Mucosa of rectum (tissue), 2 donors: ENCODE data around the gene DSCAM.
"Not testable (repeated sequence)": the region's sequence is repeated elsewhere in the genome, so short reads cannot be mapped to it uniquely, and the experiment has no call there.

Source experiments
- H3K27ac ChIP-seq, 2 donors: one replicate each; pipeline ENCODE4 v1.7.0; 2013; ENCODE audit warnings: inconsistent platforms in 2 of 2, low read depth in 2 of 2, low read length in 2 of 2
- H3K27me3 ChIP-seq, 2 donors: one replicate each; pipeline ENCODE4 v1.7.0; 2013; ENCODE audit warnings: low read length in 2 of 2; ENCODE audit not compliant: control insufficient read depth in 2 of 2, insufficient read depth in 2 of 2
- H3K36me3 ChIP-seq, 2 donors: one replicate each; pipeline ENCODE4 v1.7.0; 2013; ENCODE audit warnings: low read length in 2 of 2; ENCODE audit not compliant: control insufficient read depth in 2 of 2, insufficient read depth in 2 of 2
- H3K4me1 ChIP-seq, 2 donors: one replicate each; pipeline ENCODE4 v1.7.0; 2013; ENCODE audit warnings: low read length in 2 of 2, mild to moderate bottlenecking in 1 of 2; ENCODE audit not compliant: control insufficient read depth in 2 of 2, insufficient read depth in 2 of 2
- H3K4me3 ChIP-seq, 2 donors: one replicate each; pipeline ENCODE4 v1.7.0; 2013; ENCODE audit warnings: low read length in 2 of 2
- H3K9ac ChIP-seq, 2 donors: one replicate each; pipeline ENCODE4 v1.7.0; 2013; ENCODE audit warnings: low read length in 2 of 2, low read depth in 1 of 2, mild to moderate bottlenecking in 1 of 2
- H3K9me3 ChIP-seq, 2 donors: one replicate each; pipeline ENCODE4 v1.7.0; 2013; ENCODE audit warnings: low read length in 2 of 2; ENCODE audit not compliant: control insufficient read depth in 2 of 2
- donor health status: healthy.
- donor health status: Normal muscosa, but diverticular disease.

The DSCAM gene

DNA sequence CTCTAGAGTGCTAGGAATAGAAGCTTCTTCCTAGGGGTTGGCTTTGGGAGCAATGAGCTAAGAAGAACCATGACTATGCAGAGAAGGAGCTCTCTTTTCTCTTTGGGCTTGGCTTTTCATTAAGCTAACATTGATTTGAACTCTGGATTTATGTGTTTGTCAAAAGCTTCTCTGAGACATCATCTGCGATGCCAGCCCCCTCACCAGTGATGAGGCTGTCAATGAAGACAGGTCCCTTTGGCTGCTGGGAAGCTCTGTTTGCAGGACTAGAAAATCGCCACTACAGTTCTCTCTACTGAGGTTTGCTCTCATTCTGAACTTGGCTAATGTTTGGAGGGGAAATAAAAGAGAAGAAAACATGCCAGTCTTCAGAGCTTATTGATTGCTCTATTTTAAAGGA lies 794.7 kb downstream of the DSCAM start:
- Histone ChIP-seq H3K27me3 (no peaks in the 10 kb centered on the region), H3K27ac (peak overlapping the region; percentile 6 to 45), H3K9ac (no peak overlapping the region), H3K9me3 (no peaks in the 10 kb centered on the region), H3K4me1 (no peaks in the 10 kb centered on the region), H3K4me3 (no peak overlapping the region), H3K36me3 (no peaks in the 10 kb centered on the region)

DNA sequence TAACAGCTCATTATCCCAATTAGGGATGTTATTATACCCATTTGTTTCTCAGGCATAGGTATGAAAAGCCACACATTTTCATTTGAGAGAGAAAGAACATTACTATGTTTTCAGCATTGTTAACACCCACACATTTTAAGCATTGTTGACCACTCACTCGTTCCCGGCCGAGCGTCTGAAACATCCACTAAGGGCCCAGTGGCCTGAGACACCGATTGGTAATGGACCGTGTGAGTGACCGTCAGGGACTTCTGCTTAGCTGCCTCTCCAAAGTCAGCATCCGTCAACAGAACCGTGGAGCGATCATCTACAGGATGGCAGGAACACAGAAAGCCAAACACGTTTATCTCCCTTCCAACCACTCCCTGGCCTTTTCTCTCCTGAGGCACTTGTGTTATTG lies 795.2 kb downstream of the DSCAM start:
- H3K4me1 ChIP-seq: no peaks in the 10 kb centered on the region
- no peak overlapping the region for H3K27ac ChIP-seq
- H3K36me3 ChIP-seq: no peaks in the 10 kb centered on the region
- no peak overlapping the region for H3K4me3 ChIP-seq
- no peaks in the 10 kb centered on the region for H3K27me3 ChIP-seq
- no peak overlapping the region for H3K9ac ChIP-seq
- H3K9me3 ChIP-seq: no peaks in the 10 kb centered on the region

DNA sequence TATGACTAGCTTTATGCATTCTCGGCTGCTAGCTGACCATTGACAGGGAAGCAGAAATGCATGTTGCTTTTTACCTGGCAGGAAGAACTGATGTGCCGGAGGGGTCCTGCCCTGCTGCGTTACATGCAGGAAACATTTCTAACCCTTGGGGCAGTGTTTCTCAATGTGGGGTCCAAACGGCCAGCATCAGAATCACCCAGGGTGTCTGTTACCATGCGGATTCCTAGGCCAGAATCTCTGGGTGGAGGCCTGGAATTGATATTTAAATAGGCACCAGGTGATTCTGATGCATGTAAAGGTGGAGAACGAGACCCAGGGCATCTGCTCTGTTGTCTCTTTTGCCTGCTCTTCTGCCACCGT lies 797.0 kb downstream of the DSCAM start:
- H3K9me3 ChIP-seq: no peaks in the 10 kb centered on the region
- H3K36me3 ChIP-seq: no peaks in the 10 kb centered on the region
- no peaks in the 10 kb centered on the region for H3K4me1 ChIP-seq
- H3K4me3 ChIP-seq: no peak overlapping the region
- H3K27me3 ChIP-seq: no peaks in the 10 kb centered on the region
- no peak overlapping the region for H3K9ac ChIP-seq
- peak overlapping the region in 1 of 2 donors; percentile 0 for H3K27ac ChIP-seq

DNA sequence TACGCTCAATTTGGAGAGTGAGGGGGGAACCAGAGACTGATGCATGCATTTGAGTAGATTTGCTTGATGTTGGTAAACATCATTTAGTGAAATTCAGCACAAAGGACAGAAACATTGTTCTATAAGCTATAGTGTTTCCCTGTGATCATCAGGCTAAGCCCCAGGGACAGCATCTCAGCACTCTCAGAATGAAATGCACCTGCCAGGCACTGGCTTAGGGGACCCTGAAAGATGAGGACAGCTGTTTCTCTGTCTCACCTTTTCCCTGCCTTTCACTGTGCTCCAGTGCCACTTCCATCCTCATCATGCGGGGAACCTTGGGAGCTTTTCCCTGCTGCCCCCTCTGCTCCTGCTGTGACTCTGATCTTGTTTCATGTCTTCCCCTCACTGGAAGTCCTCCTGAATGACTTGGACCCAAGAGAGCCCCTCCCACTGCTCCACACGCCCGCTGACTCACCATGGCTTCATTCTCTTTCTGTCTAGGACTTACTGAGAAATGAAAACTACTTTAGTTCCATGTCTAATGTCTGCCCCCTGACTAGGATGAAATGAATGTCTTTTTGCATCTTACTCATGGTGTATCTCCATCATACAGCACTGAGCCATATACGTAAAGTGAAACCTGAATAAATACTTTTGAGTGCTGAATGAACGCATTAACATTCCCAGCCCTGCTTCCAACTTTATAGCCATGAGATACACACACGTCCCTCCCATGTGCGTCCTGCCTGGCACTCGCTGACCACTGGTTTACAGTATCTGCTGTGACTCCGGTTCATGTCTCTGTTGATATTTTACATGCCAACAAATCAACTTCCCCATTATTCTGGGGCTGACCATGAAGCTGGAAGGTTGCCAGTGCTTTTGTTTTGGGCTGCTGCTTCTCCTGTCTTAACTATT lies 797.7 kb downstream of the DSCAM start:
- Histone ChIP-seq H3K9me3 (no peaks in the 10 kb centered on the region), H3K4me3 (no peak overlapping the region), H3K36me3 (no peaks in the 10 kb centered on the region), H3K9ac (no peak overlapping the region), H3K27ac (peak overlapping the region in 1 of 2 donors; percentile 4), H3K27me3 (no peaks in the 10 kb centered on the region), H3K4me1 (no peaks in the 10 kb centered on the region)

DNA sequence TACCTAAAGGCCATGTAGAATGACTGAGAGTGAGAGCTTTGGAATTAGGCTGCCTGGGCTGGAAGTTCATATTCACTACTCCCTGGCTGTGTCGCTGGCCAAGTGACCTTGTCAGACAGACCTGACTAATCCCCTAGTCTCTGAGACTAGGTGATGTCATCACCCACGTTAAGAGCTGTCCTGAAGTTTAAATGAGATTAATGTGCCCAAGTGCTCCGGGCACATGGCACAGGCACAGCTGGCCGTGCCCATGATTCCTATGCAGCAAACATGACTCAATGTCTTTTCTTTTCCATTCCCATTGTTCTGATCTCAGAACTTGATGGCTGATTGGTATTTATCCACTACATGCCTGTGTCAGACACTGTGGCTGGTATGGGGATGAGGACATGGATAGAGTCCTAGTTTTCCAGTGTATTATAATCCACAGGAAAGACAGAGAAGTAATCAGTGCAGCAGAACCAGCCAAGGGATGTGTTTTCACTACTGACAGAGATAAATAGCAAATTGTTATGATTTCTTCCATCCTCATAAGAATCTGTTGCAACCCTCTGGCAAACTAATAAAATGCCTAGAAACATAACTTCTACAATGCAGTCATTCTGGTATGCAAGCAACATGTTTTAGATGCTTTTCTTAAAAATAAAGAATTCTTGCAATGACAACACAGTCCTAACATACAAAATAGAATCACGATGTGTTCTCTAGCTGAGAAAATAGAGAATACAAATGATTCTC lies 798.8 kb downstream of the DSCAM start:
- Histone ChIP-seq H3K4me3 (no peak overlapping the region), H3K27me3 (no peaks in the 10 kb centered on the region), H3K36me3 (no peaks in the 10 kb centered on the region), H3K9ac (no peak overlapping the region), H3K4me1 (no peaks in the 10 kb centered on the region), H3K27ac (no peak overlapping the region), H3K9me3 (no peaks in the 10 kb centered on the region)

DNA sequence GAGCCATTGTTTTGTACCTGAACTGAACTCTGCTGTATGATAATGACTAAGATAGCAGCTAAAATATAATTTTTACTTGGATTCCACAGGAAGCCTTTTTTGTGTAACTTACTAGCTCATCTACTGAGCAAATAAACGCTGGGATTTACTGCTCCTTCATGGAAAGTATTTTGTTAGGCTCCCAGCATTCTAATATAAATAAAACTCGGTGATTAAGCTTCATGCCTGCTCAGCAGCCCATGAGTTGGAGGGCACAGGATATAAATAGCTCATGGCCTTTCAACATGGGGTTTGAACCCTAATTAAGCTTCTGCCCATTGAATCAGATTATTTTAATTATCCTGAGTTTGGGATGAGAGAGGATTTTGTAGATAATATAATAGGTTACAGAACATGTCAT lies 799.7 kb downstream of the DSCAM start:
- no peaks in the 10 kb centered on the region for H3K27me3 ChIP-seq
- no peak overlapping the region for H3K4me3 ChIP-seq
- H3K27ac ChIP-seq: no peak overlapping the region
- H3K9me3 ChIP-seq: no peaks in the 10 kb centered on the region
- no peak overlapping the region for H3K9ac ChIP-seq
- H3K36me3 ChIP-seq: no peaks in the 10 kb centered on the region
- no peaks in the 10 kb centered on the region for H3K4me1 ChIP-seq

DNA sequence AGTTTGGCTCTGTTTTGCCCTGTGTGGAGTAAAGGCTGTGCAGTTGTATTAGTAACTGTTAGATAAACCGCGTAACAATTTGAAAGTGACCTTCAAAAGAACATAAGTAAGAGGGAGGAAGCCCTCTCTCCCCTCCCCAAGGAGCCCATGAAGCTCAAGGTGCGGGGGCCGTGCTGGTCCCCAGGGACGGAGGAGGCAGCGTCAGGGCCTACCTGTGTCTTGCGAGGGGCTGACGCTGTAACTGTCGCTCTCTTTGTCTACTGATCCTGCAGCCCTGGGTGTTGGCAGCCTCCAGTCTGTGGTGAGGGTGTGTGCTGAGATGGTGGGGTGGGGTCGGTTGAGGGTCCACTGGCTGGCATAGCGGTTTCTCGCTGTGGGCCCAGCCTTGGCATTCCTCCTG lies 803.1 kb downstream of the DSCAM start:
- Histone ChIP-seq H3K36me3 (no peaks in the 10 kb centered on the region), H3K9ac (no peak overlapping the region), H3K27me3 (no peaks in the 10 kb centered on the region)

DNA sequence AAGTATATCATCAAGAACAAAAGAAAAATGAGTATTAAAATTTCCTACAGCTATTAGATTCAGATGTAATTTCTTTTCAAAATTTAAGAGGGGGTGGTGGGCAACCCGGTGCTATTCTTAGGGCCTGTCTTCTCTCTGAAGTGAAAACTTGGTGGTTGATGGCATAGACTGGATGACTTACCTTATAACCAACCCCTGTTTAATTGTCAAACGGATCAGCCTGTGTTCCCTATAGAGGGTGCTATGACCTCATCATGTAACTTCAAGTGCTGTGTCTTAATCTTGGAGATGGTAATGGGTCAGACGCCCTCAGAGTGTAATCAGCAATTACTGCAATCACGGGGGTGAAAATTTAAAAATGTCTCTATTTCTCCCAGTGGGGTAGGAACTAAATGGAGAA lies 803.5 kb downstream of the DSCAM start:
- H3K4me3 ChIP-seq: no peak overlapping the region
- no peak overlapping the region for H3K9ac ChIP-seq
- H3K27ac ChIP-seq: no peak overlapping the region
- no peaks in the 10 kb centered on the region for H3K27me3 ChIP-seq
- no peaks in the 10 kb centered on the region for H3K4me1 ChIP-seq
- H3K9me3 ChIP-seq: no peaks in the 10 kb centered on the region
- H3K36me3 ChIP-seq: no peaks in the 10 kb centered on the region

More for the DNA sequence above, 803.1 kb downstream of the DSCAM start:
- Histone ChIP-seq H3K9me3 (no peaks in the 10 kb centered on the region), H3K4me1 (no peaks in the 10 kb centered on the region), H3K27ac (no peak overlapping the region), H3K4me3 (no peak overlapping the region)

DNA sequence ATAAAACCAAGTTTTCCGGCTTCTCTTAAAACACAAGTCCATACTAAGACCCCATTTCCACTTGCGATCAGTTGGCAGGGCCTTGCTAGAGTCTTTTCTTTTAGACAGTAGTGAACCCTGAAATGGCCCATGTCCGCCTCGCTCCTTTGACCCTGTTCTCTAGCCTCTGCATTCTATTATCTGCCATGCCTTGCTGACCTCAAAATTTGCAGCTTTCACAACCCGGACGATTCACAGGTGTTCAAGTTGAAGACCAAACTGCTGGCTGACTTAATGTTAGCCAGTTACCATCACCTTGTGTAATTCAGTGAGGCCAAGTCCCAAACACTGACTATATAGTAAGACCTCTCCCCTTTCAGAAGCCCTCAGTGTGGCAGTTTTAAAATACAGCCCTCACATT lies 805.5 kb downstream of the DSCAM start:
- no peaks in the 10 kb centered on the region for H3K36me3 ChIP-seq
- H3K27ac ChIP-seq: no peak overlapping the region
- no peaks in the 10 kb centered on the region for H3K27me3 ChIP-seq
- no peaks in the 10 kb centered on the region for H3K4me1 ChIP-seq
- H3K9ac ChIP-seq: no peak overlapping the region
- no peaks in the 10 kb centered on the region for H3K9me3 ChIP-seq
- no peak overlapping the region for H3K4me3 ChIP-seq

DNA sequence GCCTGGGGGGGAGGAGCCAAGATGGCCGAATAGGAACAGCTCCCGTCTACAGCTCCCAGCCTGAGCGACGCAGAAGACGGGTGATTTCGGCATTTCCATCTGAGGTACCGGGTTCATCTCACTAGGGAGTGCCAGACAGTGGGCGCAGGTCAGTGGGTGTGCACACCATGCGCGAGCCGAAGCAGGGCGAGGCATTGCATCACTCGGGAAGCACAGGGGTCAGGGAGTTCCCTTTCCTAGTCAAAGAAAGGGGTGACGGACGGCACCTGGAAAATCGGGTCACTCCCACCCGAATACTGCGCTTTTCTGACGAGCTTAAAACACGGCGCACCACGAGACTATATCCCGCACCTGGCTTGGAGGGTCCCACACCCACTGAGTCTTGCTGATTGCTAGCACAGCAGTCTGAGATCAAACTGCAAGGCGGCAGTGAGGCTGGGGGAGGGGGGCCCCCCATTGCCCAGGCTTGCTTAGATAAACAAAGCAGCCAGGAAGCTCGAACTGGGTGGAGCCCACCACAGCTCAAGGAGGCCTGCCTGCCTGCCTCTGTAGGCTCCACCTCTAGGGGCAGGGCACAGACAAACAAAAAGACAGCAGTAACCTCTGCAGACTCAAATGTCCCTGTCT lies 813.7 kb downstream of the DSCAM start:
- not testable (repeated sequence) for H3K36me3 ChIP-seq, H3K4me1 ChIP-seq, H3K4me3 ChIP-seq, H3K9me3 ChIP-seq, H3K27me3 ChIP-seq, H3K27ac ChIP-seq, H3K9ac ChIP-seq
